Gastroesophageal sphincter (tissue), 3 donors: ENCODE results near the gene FNDC3B.

ENCODE experiments used
- CTCF ChIP-seq, 4 experiments: fragments of 200-600 bp in 2 of 4; fragments of 450-650 bp in 2 of 4; sonication (generic) in 1 of 4; IDR thresholded peaks; one replicate each; pipeline ENCODE4 v1.5.1; 2017 to 2019; ENCODE audit warnings: antibody characterized with exemption in 4 of 4, mild to moderate bottlenecking in 2 of 4, moderate library complexity in 2 of 4
- EP300 ChIP-seq: sonication (generic); formaldehyde crosslinking; IDR thresholded peaks from one replicate; pipeline ENCODE4 v1.6.1; 2017; ENCODE audit warnings: antibody characterized with exemption, mild to moderate bottlenecking
- POLR2A ChIP-seq, 2 donors: fragments of 450-650 bp; IDR thresholded peaks; one replicate each; pipeline ENCODE4 v1.6.1; 2017; ENCODE audit warnings: antibody characterized with exemption in 2 of 2, mild to moderate bottlenecking in 2 of 2, moderate library complexity in 1 of 2
- POLR2AphosphoS5 ChIP-seq: sonication (generic); formaldehyde crosslinking; IDR thresholded peaks from one replicate; pipeline ENCODE4 v1.6.1; 2017; ENCODE audit warnings: antibody characterized with exemption

GRCh38 chr3:172115787-172116186 is 76.4 kb downstream of the FNDC3B start:
- TF ChIP-seq CTCF (IDR thresholded peaks at IDR 0.05): no peak
- TF ChIP-seq EP300: no peak
- no peak for TF ChIP-seq POLR2AphosphoS5
- no peak for TF ChIP-seq POLR2A (IDR thresholded peaks at IDR 0.05)
